Measurements from ENCODE around the gene ETNK2. TPM values are rescaled to one million over a fixed set of nuclear protein-coding genes. Genes with fewer than 3 reads are reported as not detected.

The ETNK2 gene
- total and polyA plus RNA-seq, 2 of the 13 experiments (the other 11 are each of a cell fraction or from before 2014, with no cell fraction given): 15.5 to 42.8 TPM

- TF ChIP-seq PAXIP1 (CRISPR knock-in tag; conservative IDR thresholded peaks at IDR 0.05) (0 out of 2 replicates have a peak, but pooled peaks have one; percentile 10), PATZ1 (CRISPR knock-in tag; IDR thresholded peaks at IDR 0.05) (peak; percentile 63; the same call in 1 of the 2 replicates), ZNF652 (CRISPR knock-in tag; IDR thresholded peaks at IDR 0.05; ENCODE audit: borderline replicate concordance, low read depth) (peak; percentile 93), RXRA (CRISPR knock-in tag; IDR thresholded peaks at IDR 0.05) (peak; percentile 71), HNF4G (IDR thresholded peaks at IDR 0.05; ENCODE audit: borderline replicate concordance, low read depth, low read length) (0 out of 2 replicates have a peak, but pooled peaks have one; percentile 33), HNF4G (CRISPR knock-in tag; IDR thresholded peaks at IDR 0.05; ENCODE audit: borderline replicate concordance, low read depth) (no peak), NR2F2 (IDR thresholded peaks at IDR 0.05; ENCODE audit: borderline replicate concordance, low read depth) (peak; percentile 64; the same call in 1 of the 2 replicates), RARA (CRISPR knock-in tag; IDR thresholded peaks at IDR 0.05) (peak; percentile 72), ZNF879 (CRISPR knock-in tag; IDR thresholded peaks at IDR 0.05) (no peak), HNF4A (CRISPR knock-in tag; IDR thresholded peaks at IDR 0.05) (peak; percentile 36; the same call in 1 of the 2 replicates), PAX8 (CRISPR knock-in tag; IDR thresholded peaks at IDR 0.05; ENCODE audit: borderline replicate concordance) (no peak), RAD51 (IDR thresholded peaks at IDR 0.05; ENCODE audit: borderline replicate concordance) (no peak), HDAC2 (CRISPR knock-in tag; IDR thresholded peaks at IDR 0.05) (0 out of 2 replicates have a peak, but pooled peaks have one; percentile 16), THRA (CRISPR knock-in tag; IDR thresholded peaks at IDR 0.05; ENCODE audit: borderline replicate concordance) (peak; percentile 57; the same call in 1 of the 2 replicates), ZKSCAN1 (IDR thresholded peaks at IDR 0.05; ENCODE audit: low read length) (no peak), ZNF329 (CRISPR knock-in tag; IDR thresholded peaks at IDR 0.05; ENCODE audit: low read depth) (no peak), GRHL1 (CRISPR knock-in tag; conservative IDR thresholded peaks at IDR 0.05) (no peak), FOXA1 (IDR thresholded peaks at IDR 0.05) (no peak), FOXA1 (CRISPR knock-in tag; IDR thresholded peaks at IDR 0.05) (0 out of 2 replicates have a peak, but pooled peaks have one; percentile 9)
- TF ChIP-seq, protein P1, sequence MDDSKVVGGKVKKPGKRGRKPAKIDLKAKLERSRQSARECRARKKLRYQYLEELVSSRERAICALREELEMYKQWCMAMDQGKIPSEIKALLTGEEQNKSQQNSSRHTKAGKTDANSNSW (CRISPR knock-in tag; IDR thresholded peaks at IDR 0.05; ENCODE audit: borderline replicate concordance): no peak
- TF ChIP-seq, protein P2, sequence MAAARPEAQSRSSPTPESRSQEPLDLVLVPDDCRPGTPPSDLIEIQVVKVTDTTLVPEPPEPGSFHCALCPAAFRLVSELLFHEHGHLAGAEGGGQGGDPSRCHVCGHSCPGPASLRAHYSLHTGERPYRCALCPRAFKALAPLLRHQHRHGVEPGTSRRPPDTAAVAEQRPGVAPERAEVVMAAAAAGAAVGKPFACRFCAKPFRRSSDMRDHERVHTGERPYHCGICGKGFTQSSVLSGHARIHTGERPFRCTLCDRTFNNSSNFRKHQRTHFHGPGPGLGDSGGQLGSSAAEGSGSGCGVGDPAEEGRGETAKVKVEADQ (CRISPR knock-in tag; IDR thresholded peaks at IDR 0.05; ENCODE audit: borderline replicate concordance): no peak
These were observed 57.5 kb downstream of the ETNK2 start (continued) for GRCh38 chr1:204094313-204094729.
